Gastrocnemius medialis (tissue), 4 donors: ENCODE results near the gene LYPD1.

ENCODE experiments used
- POLR2A ChIP-seq, 2 donors: fragments of 450-650 bp; IDR thresholded peaks; one replicate each; pipeline ENCODE4 v1.6.1; 2017; ENCODE audit warnings: antibody characterized with exemption in 2 of 2, mild to moderate bottlenecking in 2 of 2, moderate library complexity in 2 of 2
- TF ChIP-seq, protein P1 (sequence below), 5 experiments: fragments of 450-650 bp in 3 of 5; fragments of 200-600 bp in 2 of 5; sonication (generic) in 2 of 5; IDR thresholded peaks in 4 of 5; conservative IDR thresholded peaks in 1 of 5; 1 replicate in 4 of 5; 2 replicates in 1 of 5; pipeline ENCODE4 v1.5.1; 2016 to 2019; ENCODE audit warnings: antibody characterized with exemption in 5 of 5, mild to moderate bottlenecking in 3 of 5, moderate library complexity in 3 of 5

DNA sequence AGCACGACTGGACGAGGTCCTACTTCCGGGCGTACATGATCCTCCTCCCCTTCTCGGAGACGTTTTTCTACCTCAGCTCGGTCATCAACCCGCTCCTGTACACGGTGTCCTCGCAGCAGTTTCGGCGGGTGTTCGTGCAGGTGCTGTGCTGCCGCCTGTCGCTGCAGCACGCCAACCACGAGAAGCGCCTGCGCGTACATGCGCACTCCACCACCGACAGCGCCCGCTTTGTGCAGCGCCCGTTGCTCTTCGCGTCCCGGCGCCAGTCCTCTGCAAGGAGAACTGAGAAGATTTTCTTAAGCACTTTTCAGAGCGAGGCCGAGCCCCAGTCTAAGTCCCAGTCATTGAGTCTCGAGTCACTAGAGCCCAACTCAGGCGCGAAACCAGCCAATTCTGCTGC, 24.8 kb downstream of the LYPD1 start:
- TF ChIP-seq, protein P1, sequence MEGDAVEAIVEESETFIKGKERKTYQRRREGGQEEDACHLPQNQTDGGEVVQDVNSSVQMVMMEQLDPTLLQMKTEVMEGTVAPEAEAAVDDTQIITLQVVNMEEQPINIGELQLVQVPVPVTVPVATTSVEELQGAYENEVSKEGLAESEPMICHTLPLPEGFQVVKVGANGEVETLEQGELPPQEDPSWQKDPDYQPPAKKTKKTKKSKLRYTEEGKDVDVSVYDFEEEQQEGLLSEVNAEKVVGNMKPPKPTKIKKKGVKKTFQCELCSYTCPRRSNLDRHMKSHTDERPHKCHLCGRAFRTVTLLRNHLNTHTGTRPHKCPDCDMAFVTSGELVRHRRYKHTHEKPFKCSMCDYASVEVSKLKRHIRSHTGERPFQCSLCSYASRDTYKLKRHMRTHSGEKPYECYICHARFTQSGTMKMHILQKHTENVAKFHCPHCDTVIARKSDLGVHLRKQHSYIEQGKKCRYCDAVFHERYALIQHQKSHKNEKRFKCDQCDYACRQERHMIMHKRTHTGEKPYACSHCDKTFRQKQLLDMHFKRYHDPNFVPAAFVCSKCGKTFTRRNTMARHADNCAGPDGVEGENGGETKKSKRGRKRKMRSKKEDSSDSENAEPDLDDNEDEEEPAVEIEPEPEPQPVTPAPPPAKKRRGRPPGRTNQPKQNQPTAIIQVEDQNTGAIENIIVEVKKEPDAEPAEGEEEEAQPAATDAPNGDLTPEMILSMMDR (IDR thresholded peaks at IDR 0.05 in 4 of 5, conservative IDR thresholded peaks at IDR 0.05 in 1 of 5), result no peak
- no peak for TF ChIP-seq POLR2A (IDR thresholded peaks at IDR 0.05)
